Measurements from ENCODE around the gene FAM3C.

FAM3C gene

DNA sequence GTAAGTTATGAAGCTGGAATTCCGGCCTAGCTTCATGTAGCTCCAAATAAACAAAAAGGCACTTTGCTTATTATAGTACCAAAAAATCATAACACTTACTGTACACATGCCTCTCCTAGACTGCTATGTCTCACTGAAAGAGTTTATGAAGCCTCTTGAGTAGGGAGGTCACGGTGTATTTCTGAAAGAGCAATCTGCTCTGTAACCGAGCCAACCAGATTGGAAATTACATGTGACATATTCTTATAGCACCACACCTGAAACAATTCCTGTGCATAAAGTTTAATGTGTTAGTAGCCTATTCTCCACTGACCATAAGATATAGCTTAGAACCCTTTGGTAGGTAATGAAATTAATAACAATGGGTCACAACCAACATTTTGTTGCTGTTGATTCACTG lies 1.3 kb upstream of the FAM3C start:
- Histone ChIP-seq H3K36me3 (no peaks in the 10 kb centered on the region), H3K9me3 (no peaks in the 10 kb centered on the region), H3K27ac (no peak overlapping the region), H3K27me3 (no peaks in the 10 kb centered on the region), H3K4me3 (no peak overlapping the region), H3K4me1 (peaks cover 0 to 23% (median 11%) of the 10 kb centered on the region in 4 donors)
- TF ChIP-seq, protein P1, sequence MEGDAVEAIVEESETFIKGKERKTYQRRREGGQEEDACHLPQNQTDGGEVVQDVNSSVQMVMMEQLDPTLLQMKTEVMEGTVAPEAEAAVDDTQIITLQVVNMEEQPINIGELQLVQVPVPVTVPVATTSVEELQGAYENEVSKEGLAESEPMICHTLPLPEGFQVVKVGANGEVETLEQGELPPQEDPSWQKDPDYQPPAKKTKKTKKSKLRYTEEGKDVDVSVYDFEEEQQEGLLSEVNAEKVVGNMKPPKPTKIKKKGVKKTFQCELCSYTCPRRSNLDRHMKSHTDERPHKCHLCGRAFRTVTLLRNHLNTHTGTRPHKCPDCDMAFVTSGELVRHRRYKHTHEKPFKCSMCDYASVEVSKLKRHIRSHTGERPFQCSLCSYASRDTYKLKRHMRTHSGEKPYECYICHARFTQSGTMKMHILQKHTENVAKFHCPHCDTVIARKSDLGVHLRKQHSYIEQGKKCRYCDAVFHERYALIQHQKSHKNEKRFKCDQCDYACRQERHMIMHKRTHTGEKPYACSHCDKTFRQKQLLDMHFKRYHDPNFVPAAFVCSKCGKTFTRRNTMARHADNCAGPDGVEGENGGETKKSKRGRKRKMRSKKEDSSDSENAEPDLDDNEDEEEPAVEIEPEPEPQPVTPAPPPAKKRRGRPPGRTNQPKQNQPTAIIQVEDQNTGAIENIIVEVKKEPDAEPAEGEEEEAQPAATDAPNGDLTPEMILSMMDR (IDR thresholded peaks at IDR 0.05) = no peak
- intact Hi-C loops (cut with DNase I; ENCODE audit: low total_unique reads) = no loop called here
- DNase-seq = no peak

DNA sequence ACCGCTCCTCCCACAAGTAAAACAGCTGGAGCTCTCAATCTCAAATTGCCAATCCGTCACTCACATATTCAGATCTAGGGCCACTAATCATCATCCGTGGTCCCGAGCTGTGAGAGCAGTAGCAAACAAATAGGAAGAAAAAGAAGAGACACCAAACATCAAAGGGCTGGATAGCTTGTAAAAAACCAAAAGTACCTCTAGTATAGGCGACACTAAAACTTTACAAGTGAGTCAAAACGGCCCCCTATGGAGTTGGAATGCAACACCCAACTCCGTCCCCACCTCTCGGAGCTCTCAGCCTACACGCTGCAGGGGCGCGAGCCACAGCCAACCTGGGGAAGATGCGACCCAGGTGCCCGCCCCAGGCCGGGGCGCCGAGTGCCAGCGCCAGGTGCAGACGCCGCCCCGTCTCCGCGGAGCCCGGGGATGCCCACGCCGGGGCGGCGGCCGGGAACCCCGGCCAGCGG lies 581 bp downstream of the FAM3C start:
- peak in 1 of 2 donors; percentile 21 for DNase-seq
- Histone ChIP-seq H3K4me1 (peaks cover 0 to 18% (median 10%) of the 10 kb centered on the region in 4 donors), H3K4me3 (peak overlapping the region; percentile 83 to 90), H3K27me3 (no peaks in the 10 kb centered on the region), H3K27ac (peak overlapping the region; percentile 83 to 86), H3K36me3 (no peaks in the 10 kb centered on the region), H3K9me3 (no peaks in the 10 kb centered on the region)
- TF ChIP-seq, protein P1 (IDR thresholded peaks at IDR 0.05) = no peak
- intact Hi-C loops (cut with DNase I; ENCODE audit: low total_unique reads) = no loop called here

DNA sequence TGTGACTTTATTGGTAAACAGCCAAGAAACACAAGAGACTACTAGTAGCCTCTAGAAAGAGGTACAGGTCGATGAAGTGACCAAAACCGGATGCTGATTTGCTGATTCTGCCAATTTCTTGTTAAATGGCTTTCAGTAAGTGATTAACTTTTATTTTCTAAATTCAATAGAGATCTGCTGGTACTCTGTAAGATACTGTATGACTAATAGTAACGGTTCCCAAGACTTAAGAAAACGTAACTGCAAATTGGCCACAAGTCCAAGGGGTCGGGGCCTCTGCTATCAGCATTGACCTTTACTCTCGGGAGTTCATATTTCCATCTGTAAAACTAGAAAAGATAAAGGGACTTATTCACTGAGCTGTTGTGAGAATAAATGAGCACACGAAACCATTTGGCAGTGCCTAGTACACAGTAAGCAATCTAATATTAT lies 1.4 kb downstream of the FAM3C start:
- H3K4me3 ChIP-seq = peak overlapping the region; percentile 83 to 90
- TF ChIP-seq, protein P1 (IDR thresholded peaks at IDR 0.05) = no peak
- no peak for DNase-seq
- H3K27me3 ChIP-seq = no peaks in the 10 kb centered on the region
- intact Hi-C loops (cut with DNase I; ENCODE audit: low total_unique reads) = no loop called here
- no peaks in the 10 kb centered on the region for H3K9me3 ChIP-seq
- H3K4me1 ChIP-seq = peaks cover 0 to 18% (median 10%) of the 10 kb centered on the region in 4 donors
- H3K36me3 ChIP-seq = no peaks in the 10 kb centered on the region
- no peak overlapping the region for H3K27ac ChIP-seq

DNA sequence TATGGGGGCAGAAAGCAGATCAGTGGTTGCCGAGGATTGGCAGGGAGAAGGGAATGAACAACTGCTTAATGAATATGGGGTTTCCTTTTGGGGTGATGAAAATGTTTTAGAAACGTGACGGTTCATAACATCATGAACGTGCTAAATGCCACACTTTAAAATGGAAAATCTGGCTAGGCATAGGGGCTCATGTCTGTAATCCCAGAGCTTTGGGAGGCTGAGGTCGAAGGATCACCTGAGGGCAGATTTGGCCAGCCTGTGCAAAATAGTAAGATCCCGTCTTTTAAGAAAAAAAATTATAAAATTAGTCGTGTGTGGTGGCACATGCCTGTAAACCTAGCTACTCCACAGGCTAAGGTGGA lies 3.1 kb downstream of the FAM3C start:
- H3K9me3 ChIP-seq = no peaks in the 10 kb centered on the region
- intact Hi-C loops (cut with DNase I; ENCODE audit: low total_unique reads) = no loop called here
- H3K36me3 ChIP-seq = no peaks in the 10 kb centered on the region
- no peak overlapping the region for H3K27ac ChIP-seq
- TF ChIP-seq, protein P1 (IDR thresholded peaks at IDR 0.05) = no peak
- no peaks in the 10 kb centered on the region for H3K27me3 ChIP-seq
- H3K4me1 ChIP-seq = peaks cover 0 to 18% (median 10%) of the 10 kb centered on the region in 4 donors
- H3K4me3 ChIP-seq = no peak overlapping the region
- DNase-seq = no peak

DNA sequence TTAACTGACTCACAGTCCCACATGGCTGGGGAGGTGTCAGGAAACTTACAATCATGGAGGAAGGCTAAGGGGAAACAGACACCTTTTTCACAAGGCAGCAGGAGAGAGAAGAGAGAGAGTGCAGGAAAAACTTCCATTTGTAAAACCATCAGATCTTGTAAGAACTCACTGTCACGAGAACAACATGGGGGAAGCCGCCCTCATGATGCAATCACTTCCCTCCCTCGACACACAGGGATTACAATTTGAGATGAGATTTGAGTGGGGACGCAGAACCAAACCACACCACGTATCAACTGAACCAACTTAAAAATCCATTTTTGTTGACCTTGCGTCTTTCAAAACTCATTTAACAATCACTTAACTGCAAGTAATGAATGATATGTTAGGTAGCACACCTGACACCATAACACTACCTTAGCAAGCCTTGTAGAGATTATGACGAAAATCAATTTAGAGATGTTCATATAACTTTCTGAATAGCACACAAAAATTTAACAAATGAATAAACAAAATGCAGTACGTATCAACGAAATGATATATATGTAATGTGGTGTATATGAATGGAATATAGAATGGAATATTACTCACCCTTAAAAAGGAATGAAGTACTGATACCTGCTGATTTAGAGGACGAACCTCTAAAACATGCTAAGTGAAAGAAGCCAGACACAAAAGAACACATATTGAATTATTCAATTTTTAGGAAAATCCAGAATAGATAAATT lies 3.7 kb downstream of the FAM3C start:
- Histone ChIP-seq H3K4me1 (peaks cover 0 to 18% (median 10%) of the 10 kb centered on the region in 4 donors), H3K36me3 (no peaks in the 10 kb centered on the region), H3K4me3 (no peak overlapping the region), H3K27ac (no peak overlapping the region), H3K9me3 (no peaks in the 10 kb centered on the region), H3K27me3 (no peaks in the 10 kb centered on the region)
- intact Hi-C loops (cut with DNase I; ENCODE audit: low total_unique reads) = no loop called here
- TF ChIP-seq, protein P1 (IDR thresholded peaks at IDR 0.05) = no peak
- no peak for DNase-seq

Measured in tibial artery (tissue), 4 donors.